Activated CD4-positive, alpha-beta T cell treated with anti-CD3 and anti-CD28 coated beads, Interleukin-2, amount 50 U/mL, for 4 hours (primary cell): ENCODE measurements around the gene FHOD1.

Experiments used
- DNase-seq, 2 experiments: peaks; one replicate each; pipeline ENCODE4 v3.0.0-alpha.2; 2020

Gene FHOD1

DNA sequence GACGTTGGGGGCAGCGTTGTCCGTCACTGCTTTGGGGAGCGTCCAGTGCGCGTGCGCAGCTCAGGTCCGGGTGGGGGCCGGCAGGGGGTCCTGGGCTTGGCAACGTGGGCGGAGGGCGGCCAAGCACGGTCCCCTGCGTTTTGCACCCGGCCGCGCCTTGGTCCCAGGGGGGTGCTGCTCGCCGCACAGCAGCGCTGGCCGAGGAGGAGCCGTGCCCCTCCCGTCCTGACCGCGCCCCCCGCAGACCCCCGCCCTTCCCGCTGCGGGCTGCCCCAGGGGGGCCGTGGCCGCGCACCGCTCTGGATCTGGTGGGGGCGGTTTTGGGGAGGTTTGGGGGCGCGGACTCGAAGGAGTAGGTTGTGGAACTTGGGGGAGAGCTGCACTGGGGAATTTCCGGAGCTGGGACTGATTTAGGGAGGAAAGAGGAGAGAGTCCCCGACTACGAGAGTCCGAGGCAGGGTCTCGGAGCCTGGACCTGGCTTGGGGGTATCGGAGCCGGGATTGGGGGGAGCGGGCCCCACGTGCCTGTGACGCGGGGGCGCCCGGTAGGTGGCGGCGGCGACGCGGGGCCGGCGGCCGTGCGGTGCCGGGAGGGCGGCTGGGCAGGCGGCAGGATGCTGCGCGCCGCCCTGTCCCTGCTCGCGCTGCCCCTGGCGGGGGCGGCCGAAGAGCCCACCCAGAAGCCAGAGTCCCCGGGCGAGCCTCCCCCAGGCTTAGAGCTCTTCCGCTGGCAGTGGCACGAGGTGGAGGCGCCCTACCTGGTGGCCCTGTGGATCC is 1.3 kb upstream of the FHOD1 start, which contains the start of gene SLC9A5:
TSS of gene SLC9A5 (plus strand) at position 579 of the 777 bp plus-strand sequence. CDS start at position 615, 36 bp downstream.
- no peak for DNase-seq

GRCh38 chr16:67248073-67248400 is 756 bp upstream of the FHOD1 start:
- DNase-seq, result no peak

GRCh38 chr16:67246756-67247191 is 507 bp downstream of the FHOD1 start:
- peak; percentile 32 to 44 for DNase-seq

GRCh38 chr16:67246081-67246755 is 1.1 kb downstream of the FHOD1 start:
- no peak for DNase-seq

DNA sequence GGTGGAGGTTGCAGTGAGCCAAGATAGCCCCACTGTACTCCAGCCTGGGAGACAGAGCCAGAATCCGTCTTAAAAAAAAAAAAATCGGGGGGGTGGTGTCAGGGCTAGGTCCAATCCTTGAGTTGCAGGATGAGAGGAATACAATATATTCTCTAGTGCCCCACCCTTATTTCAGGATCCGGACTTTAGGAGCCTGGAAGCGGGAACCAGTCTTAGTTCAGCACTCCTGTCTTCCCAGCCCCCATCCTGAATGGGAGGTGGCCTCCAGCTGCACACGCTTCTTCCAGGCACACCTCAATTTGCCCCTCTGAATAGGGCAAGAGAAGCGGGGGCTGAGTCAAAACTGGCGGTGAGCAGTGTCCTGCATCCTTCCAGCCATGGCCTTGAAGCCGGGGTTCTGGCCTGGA is 1.6 kb downstream of the FHOD1 start:
- no peak for DNase-seq

DNA sequence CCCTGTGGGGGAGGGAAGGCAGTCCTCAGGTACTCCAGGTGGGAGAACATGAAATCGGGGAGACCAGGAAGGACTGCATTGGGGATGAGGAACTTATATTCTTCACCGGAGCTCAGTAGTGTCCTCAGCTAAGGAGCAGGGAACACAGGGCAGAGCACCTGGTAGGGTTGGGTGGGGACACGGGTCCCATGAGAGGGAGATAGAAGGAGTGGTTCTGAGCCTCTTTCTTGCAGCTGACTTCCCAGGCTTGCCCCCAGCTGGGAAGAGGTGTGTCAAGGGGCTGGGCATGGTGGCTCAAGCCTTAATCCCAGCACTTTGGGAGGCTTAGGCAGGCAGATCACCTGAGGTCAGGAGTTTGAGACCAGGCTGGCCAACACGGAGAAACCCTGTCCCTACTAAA is 2.1 kb downstream of the FHOD1 start:
- no peak for DNase-seq

DNA sequence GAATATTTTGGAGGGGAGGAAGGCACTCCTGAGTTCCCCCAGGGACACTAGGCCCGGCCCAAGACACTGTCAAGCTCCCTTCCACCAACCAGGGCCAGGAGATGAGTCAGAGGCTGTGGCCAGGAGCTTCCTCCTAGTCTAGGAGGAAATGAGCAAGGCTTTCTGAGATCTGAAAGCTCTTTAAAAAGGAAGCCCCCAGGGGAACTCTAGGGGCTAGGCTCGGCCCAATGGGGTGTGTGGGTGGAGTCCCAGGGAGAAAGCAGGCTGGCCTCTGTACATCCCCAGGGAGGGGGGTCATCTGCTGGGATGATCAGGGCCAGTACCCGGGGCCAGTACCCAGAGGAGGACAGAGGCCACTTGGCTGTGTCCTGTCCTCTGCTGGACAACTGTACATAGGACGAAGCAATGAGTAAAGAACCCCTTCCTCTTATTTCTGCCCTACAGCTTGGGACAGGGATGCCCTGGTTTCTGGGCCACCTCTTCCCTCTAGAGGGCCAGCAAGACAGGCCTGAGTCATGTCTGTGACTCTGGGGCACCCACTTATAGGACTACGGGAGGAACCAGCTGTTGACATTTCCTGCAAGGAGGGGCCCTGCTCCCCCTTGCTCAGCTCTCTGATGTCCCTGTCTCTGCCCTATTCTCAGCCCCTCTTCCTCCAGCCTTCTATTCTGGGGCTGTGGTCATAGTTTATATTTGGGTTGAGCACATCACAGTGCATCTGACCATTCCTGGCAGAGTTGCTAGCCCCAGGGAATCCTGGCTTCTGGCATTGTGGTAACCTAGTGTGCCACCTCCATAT is 2.7 kb downstream of the FHOD1 start:
- peak; percentile 73 to 78 for DNase-seq

- DNase-seq, result no peak
Measured at GRCh38 chr16:67243481-67243880, 3.8 kb downstream of the FHOD1 start.

GRCh38 chr16:67242138-67242730 is 5.0 kb downstream of the FHOD1 start:
- DNase-seq, result no peak

GRCh38 chr16:67241008-67241900 is 6.0 kb downstream of the FHOD1 start:
- DNase-seq, result no peak

- DNase-seq, result no peak
Measured at GRCh38 chr16:67240506-67240905, 6.8 kb downstream of the FHOD1 start.

GRCh38 chr16:67238806-67239470 is 8.3 kb downstream of the FHOD1 start:
- DNase-seq, result no peak

DNA sequence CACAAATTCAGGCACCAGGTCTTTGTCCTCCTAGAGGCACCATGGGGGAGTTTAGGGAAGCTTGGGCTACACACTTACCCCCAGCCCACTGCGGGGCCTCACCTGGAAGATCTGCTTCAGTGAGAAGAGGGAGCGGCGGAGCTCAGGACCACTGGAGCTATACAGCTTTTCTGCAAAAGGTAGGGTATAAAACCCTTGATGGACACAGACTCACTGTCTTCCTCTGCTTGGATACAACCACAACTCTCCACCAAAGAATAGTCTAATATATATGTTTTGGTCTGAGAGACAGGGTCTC is 9.1 kb downstream of the FHOD1 start:
- no peak for DNase-seq

DNA sequence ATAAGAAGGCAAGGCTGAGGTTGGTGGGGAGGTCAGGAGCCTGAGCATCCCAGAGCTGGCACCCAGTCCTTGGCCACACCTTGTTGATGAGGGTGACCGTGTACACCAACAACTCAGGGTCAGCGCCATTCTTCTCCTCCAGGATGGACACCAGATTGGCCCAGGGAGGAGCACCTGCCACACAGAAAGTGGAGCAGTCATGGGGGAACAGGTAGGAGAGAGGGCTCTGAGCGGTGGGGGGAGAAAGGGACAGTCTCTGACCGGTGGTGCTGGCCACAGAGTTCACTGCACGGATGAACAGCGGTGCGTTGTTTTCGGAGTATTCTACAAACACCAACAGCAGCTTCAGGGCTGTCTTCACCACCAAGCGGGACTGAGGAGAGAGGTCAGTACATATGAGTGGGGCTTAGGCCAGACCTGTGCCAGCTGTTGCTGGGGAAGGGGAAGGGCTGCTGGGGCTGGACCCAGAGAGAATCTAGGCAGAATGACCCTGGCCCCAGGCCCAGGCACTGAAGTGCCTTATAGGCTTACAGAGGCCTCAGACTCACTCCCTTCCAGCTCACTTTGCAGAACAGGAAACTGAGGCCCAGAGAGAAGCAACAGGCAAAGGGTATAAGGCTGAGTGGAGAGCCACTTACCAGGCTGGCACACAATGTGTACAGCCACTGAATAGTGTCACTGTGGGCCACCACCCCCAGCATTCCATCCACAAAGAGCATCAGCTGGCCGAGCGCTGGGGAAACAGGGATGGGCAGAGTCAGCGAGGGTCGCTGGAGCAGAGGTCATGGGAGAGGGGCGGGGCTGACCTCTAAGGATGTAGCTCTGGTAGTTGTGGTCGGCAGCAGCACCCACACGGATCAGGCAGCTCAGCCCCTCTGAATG is 9.6 kb downstream of the FHOD1 start:
- DNase-seq, result no peak

- DNase-seq, result peak; percentile 58 to 65
Measured at GRCh38 chr16:67236563-67237395, 10.5 kb downstream of the FHOD1 start.

DNA sequence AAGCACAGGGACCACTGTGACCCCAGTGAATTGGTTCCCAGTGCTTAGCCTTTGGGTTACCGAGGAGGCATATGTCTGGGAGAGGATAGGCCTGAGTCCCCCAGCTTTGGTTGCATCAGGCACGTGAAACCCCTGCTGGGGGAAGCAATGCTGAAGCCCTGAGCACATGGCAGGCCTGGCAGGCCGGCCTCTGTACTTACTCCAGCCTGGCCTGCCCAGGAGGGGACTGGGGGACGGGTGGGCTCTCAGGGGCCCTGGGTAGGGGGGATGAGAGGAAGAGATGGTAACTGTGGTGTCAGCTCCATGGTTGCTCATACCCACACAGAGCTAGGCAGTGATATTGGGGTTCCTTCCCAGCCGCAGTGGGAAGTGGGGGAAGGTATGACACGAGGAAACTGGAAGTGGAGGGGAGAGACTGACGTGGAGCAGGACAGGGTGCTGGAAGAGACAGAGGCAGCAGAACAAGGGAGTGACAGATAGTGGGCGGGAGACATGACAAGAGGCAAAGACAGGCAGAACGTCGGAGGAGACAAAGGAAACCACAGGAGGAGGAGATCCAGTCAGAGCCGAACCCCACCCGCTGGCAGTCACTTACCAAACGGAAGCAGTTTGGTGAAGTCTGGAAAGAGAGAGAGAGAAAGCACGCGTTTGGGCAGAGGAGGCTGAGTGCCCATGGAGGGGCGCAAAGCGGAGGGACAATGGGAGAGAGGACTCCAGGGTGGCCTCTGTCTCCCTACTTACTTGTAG is 11.3 kb downstream of the FHOD1 start:
- peak; percentile 51 to 52 for DNase-seq

DNA sequence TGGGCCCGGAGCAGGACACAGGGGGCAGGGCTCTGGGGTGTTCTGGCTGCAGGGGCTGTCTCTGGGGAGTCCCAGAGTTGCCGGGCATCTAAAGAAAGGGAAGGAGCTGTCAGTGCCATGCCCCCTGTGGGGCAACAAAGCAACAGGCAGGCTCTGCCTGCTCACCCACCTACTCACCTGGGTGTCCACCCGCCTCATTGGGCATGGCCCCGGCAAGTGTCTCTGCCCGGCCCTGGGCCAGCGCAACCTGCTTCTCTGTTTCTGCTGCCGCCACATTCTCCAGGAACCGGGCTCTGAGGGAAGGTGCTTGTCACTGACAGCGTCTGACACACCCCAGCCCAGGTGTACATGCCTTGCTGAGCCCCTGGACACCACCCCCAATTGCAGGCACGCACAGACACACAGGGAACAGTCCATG is 13.1 kb downstream of the FHOD1 start:
- DNase-seq, result no peak

- no peak for DNase-seq
Measured at GRCh38 chr16:67233596-67233995, 13.7 kb downstream of the FHOD1 start.
